Renal cortical epithelial cell (primary cell): ENCODE results near the gene MDH1. TPM values are rescaled to one million over a fixed set of nuclear protein-coding genes. Genes with fewer than 3 reads are reported as not detected.
A peak's percentile ranks its signal among the peaks of the same experiment; 100 is the strongest.
"Not testable (repeated sequence)": the region's sequence is repeated elsewhere in the genome, so short reads cannot be mapped to it uniquely, and the experiment has no call there.

ENCODE experiments used
- DNase-seq: peaks from one replicate; pipeline ENCODE4 v3.0.0-alpha.2; 2011; ENCODE audit warnings: low read depth
- total RNA-seq: library from RNA; depleted of rRNA; stranded (reverse); fragments of >200 nt; gene quantifications from 2 replicates; pipeline ENCODE4 v1.2.3, GENCODE V29; 2014

Gene MDH1
- total RNA-seq, 1 donor from 2014 or later, result 254 TPM

- DNase-seq, result no peak
These were observed 590 bp downstream of the MDH1 start for GRCh38 chr2:63589148-63589958.

- DNase-seq, result peak; percentile 23
These were observed 2.1 kb downstream of the MDH1 start for GRCh38 chr2:63590626-63591408.

GRCh38 chr2:63591566-63592175 is 2.9 kb downstream of the MDH1 start:
- DNase-seq, result no peak

DNA sequence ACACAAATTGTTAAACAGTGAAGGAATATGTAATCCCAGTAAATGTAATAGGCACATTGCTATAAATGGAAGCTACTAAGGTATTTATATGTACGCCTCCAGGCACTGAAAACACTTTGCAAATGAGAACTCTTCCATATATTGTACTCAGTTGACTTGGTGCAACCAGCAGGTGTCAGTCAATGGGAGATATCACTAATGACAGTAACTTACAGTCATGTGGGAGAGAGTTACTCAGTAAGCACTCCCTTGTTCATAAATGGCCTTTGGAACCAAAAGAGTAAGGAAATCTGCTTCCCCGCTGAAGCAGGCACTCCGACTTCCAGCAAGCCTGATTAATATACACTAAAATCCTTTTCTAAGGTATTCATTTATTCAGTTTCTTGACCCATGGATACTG is 5.9 kb downstream of the MDH1 start:
- peak; percentile 18 for DNase-seq

DNA sequence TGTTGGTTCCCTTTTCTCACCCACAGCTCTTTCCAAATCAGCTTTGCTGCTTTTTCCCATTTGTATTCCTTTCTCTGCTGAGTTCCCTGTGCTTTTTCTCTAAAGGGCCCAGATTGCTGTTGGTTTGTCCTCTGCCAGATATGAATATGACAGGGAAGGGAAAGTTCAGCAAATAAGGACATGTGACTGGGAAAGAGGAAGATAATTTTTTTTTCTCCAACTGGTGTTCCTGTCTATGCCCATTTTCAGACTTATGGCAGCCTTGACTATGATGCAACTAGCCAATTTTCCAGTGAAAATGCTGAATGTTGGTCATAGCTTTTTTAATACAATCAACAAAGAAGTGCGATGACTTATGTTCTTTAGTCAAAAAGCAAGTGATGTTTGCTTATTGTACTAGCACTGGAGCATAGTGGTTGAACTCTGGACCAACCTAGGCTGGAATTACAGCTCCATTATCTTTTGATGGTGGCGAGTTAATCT is 7.7 kb downstream of the MDH1 start:
- DNase-seq, result no peak

- DNase-seq, result peak; percentile 72
These were observed 10.2 kb downstream of the MDH1 start for GRCh38 chr2:63598981-63599380.

- no peak for DNase-seq
These were observed 12.2 kb downstream of the MDH1 start for GRCh38 chr2:63600881-63601460.

- no peak for DNase-seq
These were observed 15.9 kb downstream of the MDH1 start for GRCh38 chr2:63604666-63605065.

- not testable (repeated sequence) for DNase-seq
These were observed 20.1 kb downstream of the MDH1 start for GRCh38 chr2:63608865-63609264.

DNA sequence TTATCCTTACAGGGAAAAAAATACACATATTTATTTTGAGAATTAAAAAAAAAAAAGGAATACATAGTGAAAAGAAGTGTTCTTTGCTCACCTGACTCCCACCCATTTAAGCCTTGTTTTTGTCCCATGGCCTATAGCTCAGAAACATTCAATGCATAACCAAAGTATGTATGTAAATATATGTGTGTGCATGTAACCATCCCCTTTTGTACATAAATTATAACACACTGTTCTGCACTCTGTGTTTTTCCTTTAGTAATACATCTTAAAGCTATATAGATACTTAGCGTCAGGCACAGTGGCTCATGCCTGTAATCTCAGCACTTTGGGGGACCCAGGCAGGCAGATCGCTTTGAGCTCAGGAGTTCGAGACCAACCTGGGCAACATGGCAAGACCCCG is 21.8 kb downstream of the MDH1 start:
- no peak for DNase-seq

DNA sequence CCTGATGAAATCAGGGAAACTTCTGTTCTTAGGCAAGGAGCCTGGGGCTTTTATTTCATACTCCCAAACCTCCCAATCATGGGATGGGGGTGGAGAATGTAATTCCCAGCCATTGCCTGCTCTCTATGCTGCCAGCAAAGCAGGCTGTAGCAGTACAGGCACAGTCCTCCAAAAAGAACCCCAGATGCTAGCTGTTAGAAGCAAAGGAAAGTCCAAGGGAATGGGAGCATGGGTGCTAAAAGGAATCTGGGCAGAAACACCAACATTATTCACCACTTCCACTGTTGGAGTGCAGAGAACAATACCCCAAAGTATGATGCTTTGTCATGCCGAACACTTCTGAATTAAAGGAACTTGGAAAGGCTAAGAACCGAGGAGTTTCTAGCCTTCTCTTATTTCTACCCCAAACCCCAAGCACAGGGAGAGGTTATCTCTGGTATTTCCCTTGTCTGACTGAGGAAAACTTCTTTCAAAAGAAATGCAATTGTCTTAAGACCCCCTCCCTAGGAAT is 24.7 kb downstream of the MDH1 start:
- DNase-seq, result no peak

GRCh38 chr2:63614448-63614968 is 25.7 kb downstream of the MDH1 start:
- DNase-seq, result peak; percentile 82

- peak; percentile 37 for DNase-seq
These were observed 26.5 kb downstream of the MDH1 start for GRCh38 chr2:63614983-63615945.

DNA sequence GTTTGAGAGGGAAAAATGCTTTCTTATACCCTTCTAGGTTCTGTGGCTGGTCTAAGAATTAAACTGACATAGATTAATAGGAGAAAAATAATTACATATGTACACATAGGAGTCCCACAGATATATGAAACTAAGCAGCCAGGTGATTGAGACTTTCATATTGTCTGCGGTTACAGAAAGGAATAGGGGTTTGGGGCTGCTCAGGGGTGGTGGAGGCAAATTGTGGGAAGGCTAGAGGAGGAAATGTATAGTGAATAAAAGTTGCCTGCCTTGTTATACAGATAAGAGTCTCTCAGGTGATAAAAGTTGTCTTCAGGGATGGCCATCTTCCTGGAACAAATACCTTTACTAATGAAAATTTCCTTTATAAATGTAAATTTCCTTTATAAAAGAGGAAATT is 28.6 kb downstream of the MDH1 start:
- no peak for DNase-seq

- no peak for DNase-seq
These were observed 30.6 kb downstream of the MDH1 start for GRCh38 chr2:63619328-63619727.

DNA sequence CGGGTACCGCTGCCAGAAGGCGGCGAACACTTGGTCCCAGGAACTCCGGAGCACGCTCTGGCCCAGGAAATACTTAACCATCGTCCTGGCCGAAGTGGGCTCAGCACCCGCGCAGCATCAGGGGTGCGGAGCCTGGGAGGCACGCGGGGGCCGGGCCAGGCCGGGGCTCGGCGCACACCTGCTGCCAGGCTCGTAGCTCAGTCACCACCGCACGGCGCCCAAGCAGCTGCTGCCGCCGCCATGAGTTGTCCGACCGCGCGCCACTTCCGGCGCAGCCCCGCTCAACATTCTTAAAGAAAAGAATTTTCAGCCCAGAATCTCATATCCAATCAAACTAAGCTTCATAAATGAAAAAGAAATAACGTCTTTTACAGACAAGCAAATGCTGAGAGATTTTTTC is 34.0 kb downstream of the MDH1 start:
- DNase-seq, result no peak

GRCh38 chr2:63623763-63624162 is 35.0 kb downstream of the MDH1 start:
- DNase-seq, result not testable (repeated sequence)

- no peak for DNase-seq
These were observed 39.1 kb downstream of the MDH1 start for GRCh38 chr2:63627866-63628265.

GRCh38 chr2:63628403-63628942 is 39.7 kb downstream of the MDH1 start:
- no peak for DNase-seq

- no peak for DNase-seq
These were observed 42.7 kb downstream of the MDH1 start for GRCh38 chr2:63631501-63631900.
